ENCODE data around the gene POTEG.
"Not testable (repeated sequence)": the region's sequence is repeated elsewhere in the genome, so short reads cannot be mapped to it uniquely, and the experiment has no call there.

The POTEG gene

GRCh38 chr14:19434241-19434640 is at the start of gene POTEG:
Gene POTEG, minus strand, starts transcription at chr14:19434341. Its CDS starts 52 bp downstream, at chr14:19434289.
- not testable (repeated sequence) for DNase-seq

DNA sequence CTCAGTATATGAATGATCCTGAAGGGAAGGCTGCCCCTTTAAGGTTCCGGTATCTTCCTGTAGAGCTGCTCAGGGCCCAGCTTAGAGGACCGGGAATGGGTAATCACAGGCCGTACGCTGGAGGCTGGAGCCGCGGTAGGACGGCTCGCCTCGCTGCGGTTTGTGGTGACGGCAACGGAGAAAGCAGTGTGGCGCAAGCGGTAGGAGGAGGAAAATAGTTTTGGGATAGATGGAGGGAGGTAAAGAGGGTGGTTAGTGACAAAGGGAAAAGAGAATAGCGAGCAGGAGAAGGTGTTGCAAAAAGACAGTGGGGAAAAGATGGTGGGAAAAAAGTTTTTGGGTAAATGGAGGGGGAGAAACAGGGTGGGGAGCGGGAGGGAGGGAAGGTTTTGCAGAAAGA is 48.0 kb upstream of the POTEG start:
- not testable (repeated sequence) for DNase-seq

GRCh38 chr14:19481421-19481820 is 47.3 kb upstream of the POTEG start:
- not testable (repeated sequence) for DNase-seq

DNA sequence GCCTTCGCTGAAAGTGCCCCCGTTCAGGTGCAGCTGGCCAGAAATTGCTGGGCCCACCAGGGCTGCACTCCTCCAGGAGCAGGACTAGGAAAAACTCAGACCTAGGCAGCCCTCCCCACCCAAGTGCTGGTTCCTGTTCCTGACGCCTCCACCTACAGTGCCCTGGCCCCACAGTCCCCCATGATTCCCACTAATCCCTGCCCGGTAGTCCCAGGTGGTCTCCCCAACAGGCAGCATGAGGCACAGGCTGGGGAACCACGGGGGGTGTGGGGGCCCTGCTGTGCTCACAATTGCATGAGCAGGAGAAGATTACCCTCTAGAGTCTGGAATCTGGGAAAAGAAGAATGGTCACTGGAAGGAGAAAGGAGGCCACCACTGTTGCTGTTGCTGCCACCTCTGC is 46.4 kb upstream of the POTEG start:
- not testable (repeated sequence) for DNase-seq

- not testable (repeated sequence) for DNase-seq
Measured at GRCh38 chr14:19445761-19446160, 11.6 kb upstream of the POTEG start.

- DNase-seq: not testable (repeated sequence)
Measured at GRCh38 chr14:19439826-19440225, 5.7 kb upstream of the POTEG start.

DNA sequence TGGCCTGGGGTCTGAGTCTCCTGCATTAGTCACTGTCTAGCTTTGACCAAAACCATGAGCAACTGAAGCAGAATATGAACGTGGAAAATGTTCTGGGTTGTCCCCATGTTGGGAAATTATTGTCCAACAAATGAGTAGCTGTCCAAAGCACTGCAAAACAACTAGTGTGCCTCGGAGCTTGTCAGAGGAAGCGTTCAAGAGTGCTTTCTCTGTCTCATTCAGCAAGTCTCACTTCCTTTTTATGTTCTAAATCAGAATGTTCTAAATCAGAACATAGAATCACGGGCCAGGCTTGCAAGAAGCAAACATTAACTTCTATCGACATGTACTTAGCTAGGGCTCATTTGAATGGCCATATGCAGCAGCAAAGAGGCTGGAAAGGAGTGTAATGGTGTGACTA is 5.1 kb upstream of the POTEG start:
- DNase-seq: not testable (repeated sequence)

DNA sequence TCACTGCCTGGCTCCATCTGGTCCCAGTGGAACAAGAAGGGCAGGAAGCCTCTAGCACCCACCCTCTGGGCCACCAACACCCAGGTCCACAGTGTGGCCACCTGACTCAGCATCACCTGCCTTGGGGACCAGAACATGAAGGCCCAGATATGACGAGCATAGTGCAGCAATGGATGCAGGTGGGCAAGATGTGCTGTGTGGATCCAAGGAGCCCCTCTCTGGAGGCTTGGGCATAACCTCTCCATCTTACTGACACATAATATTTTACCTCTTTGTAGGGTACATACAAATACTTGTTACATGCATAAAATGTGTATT is 2.9 kb upstream of the POTEG start:
- DNase-seq: not testable (repeated sequence)

DNA sequence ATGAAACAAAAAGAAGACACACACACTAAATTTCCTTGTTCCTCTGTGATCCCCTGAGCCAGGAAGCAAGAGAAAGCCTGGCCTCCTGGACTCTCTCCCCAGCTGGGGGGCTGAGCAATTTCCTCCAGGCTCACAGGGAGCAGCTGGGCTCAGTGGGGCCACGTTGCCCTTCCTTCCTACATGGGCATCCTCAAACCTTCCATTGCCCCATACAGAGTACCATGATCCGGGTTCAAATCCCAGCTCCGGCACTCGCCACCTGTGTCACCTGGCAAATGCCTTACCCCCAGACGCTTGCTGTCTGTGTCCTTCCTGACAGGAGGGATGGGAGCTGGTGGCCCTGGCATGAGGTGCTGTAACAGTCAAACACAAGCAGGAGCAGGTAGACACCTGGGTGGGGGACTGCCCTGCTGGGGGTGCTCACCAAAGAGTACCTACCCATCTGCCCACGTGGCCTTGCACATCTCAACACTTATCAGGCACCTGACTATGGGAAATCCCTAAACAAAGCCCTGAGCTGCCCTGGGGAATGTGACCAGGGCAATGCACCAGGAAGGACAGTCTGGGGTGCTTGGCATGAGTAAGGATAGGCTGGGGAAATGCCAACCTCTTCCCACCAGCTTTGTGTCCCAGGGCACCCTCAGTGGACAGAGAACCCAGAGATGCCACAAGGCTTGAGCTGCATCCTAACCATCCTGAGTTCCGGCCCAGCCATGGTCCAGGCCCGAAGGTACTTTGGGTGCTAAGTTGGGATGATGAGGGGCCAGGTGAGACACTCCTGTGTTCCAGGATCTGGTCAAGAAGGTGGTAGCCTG is 2.4 kb upstream of the POTEG start:
- not testable (repeated sequence) for DNase-seq

- DNase-seq: not testable (repeated sequence)
Measured at GRCh38 chr14:19435852-19436251, 1.7 kb upstream of the POTEG start.

- DNase-seq: not testable (repeated sequence)
Measured at GRCh38 chr14:19434891-19435290, 750 bp upstream of the POTEG start.

GRCh38 chr14:19433765-19434164 is 376 bp downstream of the POTEG start:
- DNase-seq: not testable (repeated sequence)

- not testable (repeated sequence) for DNase-seq
Measured at GRCh38 chr14:19408519-19408918, 25.6 kb downstream of the POTEG start.

- DNase-seq: not testable (repeated sequence)
Measured at GRCh38 chr14:19402097-19402496, 32.0 kb downstream of the POTEG start.

GRCh38 chr14:19394727-19395126 is 39.4 kb downstream of the POTEG start:
- DNase-seq: not testable (repeated sequence)

DNA sequence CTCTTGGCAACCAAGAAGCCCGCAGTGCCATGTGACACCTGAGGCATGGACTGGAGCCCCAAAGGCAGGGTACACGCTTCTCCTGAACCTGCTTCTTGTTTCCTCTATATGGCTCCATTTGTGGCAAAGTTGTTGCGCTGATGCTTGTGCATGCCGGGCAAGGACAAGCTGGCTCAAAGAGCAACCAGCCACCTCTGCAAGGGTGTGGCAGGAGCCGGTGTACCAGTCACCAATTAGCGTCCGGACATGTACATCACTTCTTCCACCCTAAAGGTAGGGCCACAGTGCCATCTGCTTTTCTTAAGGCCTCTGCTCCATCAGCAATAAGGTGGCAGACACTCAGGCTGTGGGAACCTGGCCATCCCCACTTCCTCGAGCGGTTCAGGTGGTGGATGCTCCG is 43.9 kb downstream of the POTEG start:
- not testable (repeated sequence) for DNase-seq

GRCh38 chr14:19388741-19389140 is 45.4 kb downstream of the POTEG start:
- DNase-seq: not testable (repeated sequence)

DNA sequence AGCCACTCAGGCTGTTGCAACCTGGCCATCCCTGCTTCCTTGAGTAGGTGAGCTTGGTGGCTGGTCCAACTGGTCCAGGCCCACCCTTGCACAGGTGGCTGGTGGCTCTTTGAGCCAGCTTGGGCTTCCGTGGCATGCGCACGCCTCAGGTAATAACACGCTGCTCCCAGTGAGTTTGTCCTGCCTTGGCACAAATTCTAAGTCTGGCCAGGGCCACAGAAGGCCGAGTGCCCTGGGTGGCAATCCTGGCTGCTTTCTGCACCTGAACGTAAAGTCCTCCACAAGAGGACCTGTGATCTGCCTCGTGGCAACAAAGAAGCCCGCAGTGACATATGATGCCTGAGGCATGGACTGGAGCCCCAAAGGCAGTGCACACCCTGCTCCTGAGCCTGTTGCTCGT is 47.1 kb downstream of the POTEG start:
- DNase-seq: not testable (repeated sequence)

- not testable (repeated sequence) for DNase-seq
Measured at GRCh38 chr14:19386309-19386708, 47.8 kb downstream of the POTEG start.

DNA sequence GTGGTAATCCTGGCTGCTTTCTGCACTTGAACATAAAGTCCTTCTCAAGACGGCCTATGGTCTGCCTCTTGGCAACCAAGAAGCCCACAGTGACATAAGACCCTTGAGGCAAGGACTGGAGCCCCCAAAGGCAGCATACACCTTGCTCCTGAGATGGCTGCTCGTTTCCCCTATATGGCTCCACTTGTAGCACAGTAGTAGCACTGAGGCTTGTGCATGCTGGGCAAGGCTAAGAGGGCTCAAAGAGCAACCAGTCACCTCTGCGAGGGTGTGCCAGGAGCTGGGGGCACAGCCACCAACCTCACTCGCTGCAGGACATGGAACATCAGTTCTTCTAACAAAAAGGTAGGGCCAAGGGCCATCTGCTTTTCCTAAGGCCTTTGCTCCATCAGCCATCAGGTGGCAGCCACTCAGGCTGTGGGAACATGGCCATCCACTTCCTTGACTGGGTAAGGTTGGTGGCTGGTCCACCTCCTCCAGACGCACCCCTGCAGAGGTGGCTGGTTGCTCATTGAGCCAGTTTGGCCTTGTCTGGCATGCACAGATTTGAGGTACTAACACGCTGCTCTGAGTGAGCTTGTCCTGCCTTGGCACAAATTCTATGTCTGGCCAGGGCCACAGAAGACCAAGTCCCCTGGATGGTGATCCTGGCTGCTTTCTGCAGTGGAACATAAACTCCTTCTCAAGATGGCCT is 49.9 kb downstream of the POTEG start:
- DNase-seq: not testable (repeated sequence)

DNA sequence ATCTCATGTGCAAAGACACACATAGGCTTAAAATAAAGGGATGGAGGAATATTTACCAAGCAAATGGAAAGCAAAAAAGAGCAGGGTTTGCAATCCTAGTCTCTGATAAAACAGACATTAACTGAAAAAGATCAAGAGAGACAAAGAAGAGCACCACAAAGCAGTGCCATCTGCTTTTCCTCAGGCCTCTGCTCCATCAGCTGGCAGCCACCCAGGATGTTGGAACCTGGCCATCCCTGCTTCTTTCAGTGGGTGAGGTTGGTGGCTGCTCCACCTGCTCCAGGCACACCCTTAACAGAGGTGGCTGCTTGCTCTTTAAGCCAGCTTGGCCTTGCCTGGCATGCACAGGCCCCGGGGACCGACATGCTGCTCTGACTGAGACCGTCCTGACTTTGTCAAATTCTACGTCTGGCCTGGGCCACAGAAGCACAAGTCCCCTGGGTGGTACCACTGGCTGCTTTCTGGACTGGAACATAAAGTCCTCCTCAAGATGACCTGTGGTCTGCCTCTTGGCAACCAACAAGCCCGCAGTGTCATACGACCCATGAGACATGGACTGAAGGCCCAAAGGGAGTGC is 51.0 kb downstream of the POTEG start:
- DNase-seq: not testable (repeated sequence)

DNA sequence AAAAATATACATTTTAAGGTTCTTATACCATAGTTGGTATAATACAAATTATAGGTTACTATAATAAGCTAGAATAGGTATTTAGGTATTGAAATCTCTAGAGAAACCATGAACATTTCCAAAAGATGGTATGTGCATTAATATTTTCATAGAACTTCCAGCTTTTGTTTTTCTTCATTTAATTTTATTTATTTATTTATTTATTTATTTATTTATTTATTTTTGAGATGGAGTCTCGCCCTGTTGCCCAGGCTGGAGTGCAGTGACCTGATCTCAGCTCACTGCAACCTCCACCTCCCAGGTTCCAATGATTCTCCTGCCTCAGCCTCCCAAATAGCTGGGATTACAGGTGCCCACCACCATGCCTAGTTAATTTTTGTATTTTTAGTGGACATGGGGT is 54.0 kb downstream of the POTEG start:
- not testable (repeated sequence) for DNase-seq

DNA sequence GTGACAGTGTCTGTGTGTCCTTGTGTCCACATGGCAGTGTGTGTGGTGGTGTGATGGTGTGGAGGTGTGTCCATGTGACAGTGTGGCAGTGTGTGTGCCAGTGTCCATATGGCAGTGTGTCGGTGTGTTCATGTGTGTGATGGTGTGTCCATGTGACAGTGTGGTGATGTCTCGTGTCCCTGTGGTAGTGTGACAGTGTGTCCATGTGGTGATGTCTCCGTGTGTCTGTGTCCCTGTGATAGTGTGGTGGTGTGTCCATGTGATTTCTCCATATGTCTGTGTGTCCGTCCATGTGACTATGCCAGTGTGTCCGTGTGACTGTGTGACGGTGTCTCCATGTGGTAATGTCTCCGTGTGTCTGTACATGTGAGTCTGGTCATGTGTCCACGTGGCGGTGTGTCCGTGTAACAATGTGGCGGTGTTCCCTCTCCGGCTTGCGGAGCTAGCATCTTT is 59.7 kb downstream of the POTEG start:
- DNase-seq: not testable (repeated sequence)

Data from Kasumi-1 (cell line).